Right lobe of liver (tissue), 4 donors: ENCODE results near the gene C6orf89.

Experiments
- POLR2A ChIP-seq: fragments of 450-650 bp; IDR thresholded peaks from one replicate; pipeline ENCODE4 v1.6.1; 2017; ENCODE audit warnings: antibody characterized with exemption, mild to moderate bottlenecking
- TF ChIP-seq, protein P1 (sequence below), 4 donors: fragments of 200-600 bp in 3 of 4; fragments of 450-650 bp in 1 of 4; IDR thresholded peaks; one replicate each; pipeline versions ENCODE4 v1.5.1 to v1.8.0; 2016 to 2022; ENCODE audit warnings: antibody characterized with exemption in 4 of 4, mild to moderate bottlenecking in 2 of 4
- donor health status: DM: no; HTN: no; CAD: no.
- donor health status: DM: no; HTN: no; CAD: no.
- donor health status: DM: no; HTN: yes; CAD: no.

DNA sequence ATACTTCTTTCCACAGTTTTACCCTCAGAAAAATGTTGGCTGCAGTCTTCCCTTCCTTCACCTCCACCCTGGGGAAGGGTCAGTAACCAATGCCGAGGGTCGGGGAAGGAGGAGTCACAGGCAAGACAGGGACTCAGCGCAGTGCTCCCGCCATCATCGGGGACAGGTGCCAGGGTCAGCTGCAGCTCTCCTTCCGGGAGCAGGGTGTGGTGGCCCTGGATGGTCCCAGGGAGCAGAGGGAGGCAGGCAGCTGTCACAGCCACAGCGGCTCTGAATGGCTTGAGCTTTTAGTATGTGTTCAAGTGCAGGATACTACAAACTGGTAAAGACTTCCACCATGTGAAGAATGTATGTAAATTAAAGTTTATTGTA is 42.8 kb downstream of the C6orf89 start:
- TF ChIP-seq, protein P1, sequence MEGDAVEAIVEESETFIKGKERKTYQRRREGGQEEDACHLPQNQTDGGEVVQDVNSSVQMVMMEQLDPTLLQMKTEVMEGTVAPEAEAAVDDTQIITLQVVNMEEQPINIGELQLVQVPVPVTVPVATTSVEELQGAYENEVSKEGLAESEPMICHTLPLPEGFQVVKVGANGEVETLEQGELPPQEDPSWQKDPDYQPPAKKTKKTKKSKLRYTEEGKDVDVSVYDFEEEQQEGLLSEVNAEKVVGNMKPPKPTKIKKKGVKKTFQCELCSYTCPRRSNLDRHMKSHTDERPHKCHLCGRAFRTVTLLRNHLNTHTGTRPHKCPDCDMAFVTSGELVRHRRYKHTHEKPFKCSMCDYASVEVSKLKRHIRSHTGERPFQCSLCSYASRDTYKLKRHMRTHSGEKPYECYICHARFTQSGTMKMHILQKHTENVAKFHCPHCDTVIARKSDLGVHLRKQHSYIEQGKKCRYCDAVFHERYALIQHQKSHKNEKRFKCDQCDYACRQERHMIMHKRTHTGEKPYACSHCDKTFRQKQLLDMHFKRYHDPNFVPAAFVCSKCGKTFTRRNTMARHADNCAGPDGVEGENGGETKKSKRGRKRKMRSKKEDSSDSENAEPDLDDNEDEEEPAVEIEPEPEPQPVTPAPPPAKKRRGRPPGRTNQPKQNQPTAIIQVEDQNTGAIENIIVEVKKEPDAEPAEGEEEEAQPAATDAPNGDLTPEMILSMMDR (IDR thresholded peaks at IDR 0.05): no peak
- TF ChIP-seq POLR2A: no peak
